ENCODE results near the gene TDP1. TPM values are rescaled to one million over a fixed set of nuclear protein-coding genes. Genes with fewer than 3 reads are reported as not detected.

The TDP1 gene
- total RNA-seq, 1 experiment from 2014 or later = 42.9 TPM

GRCh38 chr14:89954070-89955021, 1.4 kb upstream of the TDP1 start, which contains the start of gene EFCAB11:
TSS of gene EFCAB11 (minus strand) at chr14:89954730. CDS start at chr14:89954660, 70 bp downstream.
- Histone ChIP-seq H3K79me2 (ENCODE audit: low read length) (peaks cover 42% of the 10 kb centered on the region), H3K4me2 (ENCODE audit: low read length) (peak within 1 kb of the TSS; percentile 98), H3F3A (ENCODE audit: low read length, unreplicated experiment) (no peaks in the 10 kb centered on the region), H3K9ac (ENCODE audit: low read length) (peak within 1 kb of the TSS; percentile 96), H3K36me3 (ENCODE audit: low read depth, low read length) (peaks cover 19% of the 10 kb centered on the region), H3K9me3 (ENCODE audit: low read length) (no peaks in the 10 kb centered on the region), H3K4me3 (ENCODE audit: low read length) (peak within 1 kb of the TSS; percentile 81), H3K9me2 (replicated peaks; ENCODE audit: low read length) (no peaks in the 10 kb centered on the region), H4K20me1 (ENCODE audit: low read length) (peaks cover 11% of the 10 kb centered on the region; the same call in 1 of the 2 replicates), H3K27me3 (ENCODE audit: low read length) (no peaks in the 10 kb centered on the region), H2AFZ (ENCODE audit: low read length) (peak within 1 kb of the TSS; percentile 97), H3K27ac (ENCODE audit: low read length) (peak within 1 kb of the TSS; percentile 61), H3K4me1 (ENCODE audit: insufficient read depth, low read length) (peaks cover 20% of the 10 kb centered on the region)
- BruUV-seq (replicated peaks) = TSS peak; percentile 66
- POLR2A ChIA-PET (ENCODE audit: unreplicated experiment) = interaction anchor here (0.6 to 0.7 kb wide), 2 partner anchors 11 to 539 kb away, joined by 3 to 6 read pairs; no protein-coding TSS in a partner anchor
- intact Hi-C loops (cut with micrococcal nuclease) = loop anchor here (1.0 to 5.0 kb wide), 3 partner anchors 15 to 1392 kb away; partner anchors contain the start of gene ZC3H14
- TF ChIP-seq EZH2 (IDR thresholded peaks at IDR 0.05; ENCODE audit: low read length, unreplicated experiment) (no peak), CTCF (conservative IDR thresholded peaks at IDR 0.05; ENCODE audit: low read depth, low read length) (peak; percentile 40; the same call in 1 of the 2 replicates), EZH2phosphoT487 (IDR thresholded peaks at IDR 0.05; ENCODE audit: borderline replicate concordance, low read length) (no peak)
- ATAC-seq = peak; percentile 75
- DNase-seq = peak; percentile 99
- CTCF ChIA-PET = interaction anchor here (0.6 to 0.9 kb wide), 3 partner anchors 15 to 557 kb away, joined by 3 read pairs; no protein-coding TSS in a partner anchor

- POLR2A ChIA-PET (ENCODE audit: unreplicated experiment) = no interaction called here
These were observed 544 bp upstream of the TDP1 start for GRCh38 chr14:89955022-89955744.

More at GRCh38 chr14:89955022-89955744, 544 bp upstream of the TDP1 start:
- intact Hi-C loops (cut with micrococcal nuclease) = loop anchor here (5.0 kb wide), 1 partner anchor 1393 kb away; the partner anchor contains the start of gene ZC3H14
- BruUV-seq (replicated peaks) = no TSS peak
- Histone ChIP-seq H3K4me1 (ENCODE audit: insufficient read depth, low read length) (peaks cover 20% of the 10 kb centered on the region), H3K4me3 (ENCODE audit: low read length) (peak overlapping the region; percentile 81), H4K20me1 (ENCODE audit: low read length) (peaks cover 11% of the 10 kb centered on the region; the same call in 1 of the 2 replicates), H3F3A (ENCODE audit: low read length, unreplicated experiment) (no peaks in the 10 kb centered on the region), H3K9ac (ENCODE audit: low read length) (peak overlapping the region; percentile 96), H3K27ac (ENCODE audit: low read length) (0 out of 2 replicates have a peak overlapping the region, but pooled peaks have one; percentile 14), H3K79me2 (ENCODE audit: low read length) (peaks cover 50% of the 10 kb centered on the region), H3K4me2 (ENCODE audit: low read length) (peak overlapping the region; percentile 98), H2AFZ (ENCODE audit: low read length) (peak overlapping the region; percentile 97), H3K9me3 (ENCODE audit: low read length) (no peaks in the 10 kb centered on the region), H3K9me2 (replicated peaks; ENCODE audit: low read length) (no peaks in the 10 kb centered on the region), H3K36me3 (ENCODE audit: low read depth, low read length) (peaks cover 21% of the 10 kb centered on the region), H3K27me3 (ENCODE audit: low read length) (no peaks in the 10 kb centered on the region)
- DNase-seq = peak; percentile 24
- TF ChIP-seq CTCF (conservative IDR thresholded peaks at IDR 0.05; ENCODE audit: low read depth, low read length) (no peak), EZH2 (IDR thresholded peaks at IDR 0.05; ENCODE audit: low read length, unreplicated experiment) (no peak), EZH2phosphoT487 (IDR thresholded peaks at IDR 0.05; ENCODE audit: borderline replicate concordance, low read length) (no peak)
- CTCF ChIA-PET = interaction anchor here (0.9 to 1.5 kb wide), 2 partner anchors 16 to 18 kb away, joined by 3 to 4 read pairs; no protein-coding TSS in a partner anchor
- ATAC-seq = peak; percentile 23

Data from PC-3 (cell line).